LHCN-M2 (cell line): Measurements from ENCODE around the gene ARHGEF17. TPM values are rescaled to one million over a fixed set of nuclear protein-coding genes. Genes with fewer than 3 reads are reported as not detected.
A peak's percentile ranks its signal among the peaks of the same experiment; 100 is the strongest.
"Not testable (repeated sequence)": the region's sequence is repeated elsewhere in the genome, so short reads cannot be mapped to it uniquely, and the experiment has no call there.

ENCODE experiments used
- DNase-seq: peaks from one replicate; pipeline ENCODE4 v3.0.0-alpha.2; 2012; ENCODE audit warnings: low read depth
- total RNA-seq: library from RNA; depleted of rRNA; stranded (reverse); fragments of >200 nt; gene quantifications from 2 replicates; pipeline ENCODE4 v1.2.3, GENCODE V29; 2014

Gene ARHGEF17
- total RNA-seq, 1 experiment from 2014 or later, result 13.8 TPM

DNA sequence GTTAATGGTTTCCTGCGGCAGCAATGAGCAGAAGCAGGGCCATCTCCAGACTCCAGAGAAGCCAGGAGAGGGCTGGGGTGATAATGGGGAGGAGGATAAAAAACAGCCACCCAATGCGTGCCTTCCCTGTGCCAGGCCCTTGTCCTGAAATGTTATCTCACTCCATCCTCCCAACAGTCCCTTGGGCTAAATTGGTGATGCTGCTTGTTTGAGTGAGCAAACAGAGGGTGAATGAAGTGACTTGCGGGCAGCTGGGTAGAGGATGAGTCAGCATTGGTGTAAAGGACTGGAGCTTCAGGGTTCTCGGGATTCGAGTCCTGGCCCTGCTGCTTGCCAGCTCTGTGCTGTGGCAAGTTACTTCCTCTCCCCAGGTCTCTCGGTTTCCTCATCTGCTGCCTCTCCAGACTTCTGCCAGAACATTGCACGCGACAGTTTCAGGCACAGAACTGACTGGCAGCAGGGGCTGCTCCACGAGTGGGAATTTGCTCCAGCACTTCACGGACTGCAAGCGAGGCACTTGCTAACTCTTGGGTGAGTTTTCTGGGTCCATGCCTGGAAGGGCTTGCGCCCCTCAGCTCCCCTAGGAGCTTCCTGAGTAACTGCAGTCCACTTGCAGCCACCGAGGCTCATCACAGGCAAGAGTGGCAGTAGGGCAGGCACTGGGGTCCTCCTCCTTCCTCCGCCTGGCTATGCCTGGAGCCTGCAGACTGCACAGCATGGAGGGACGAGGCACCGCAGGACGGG is 36.0 kb upstream of the ARHGEF17 start, which contains the start of gene P2RY6:
TSS of gene P2RY6 (plus strand) at position 403 of the 744 bp plus-strand sequence. CDS start 24,181 bp downstream, outside the sequence.
- peak; percentile 67 for DNase-seq

DNA sequence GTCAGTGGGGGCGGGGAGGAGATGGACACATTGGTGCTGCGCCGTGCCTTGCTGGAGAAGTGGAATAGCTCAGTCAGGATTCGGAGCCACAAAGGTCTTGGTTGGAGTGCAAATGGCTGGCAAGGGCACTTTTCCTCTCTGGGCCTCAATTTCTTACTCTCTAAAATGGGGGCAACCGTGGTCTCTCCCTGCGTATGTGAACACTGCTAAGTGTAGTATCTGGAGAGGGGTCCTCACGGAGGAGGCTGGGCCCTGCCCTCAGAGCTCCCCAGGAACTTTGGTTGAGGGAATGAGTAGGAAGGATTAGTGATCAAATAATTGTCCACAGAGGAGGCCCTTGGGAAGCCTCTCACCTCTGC is 35.4 kb upstream of the ARHGEF17 start:
- DNase-seq, result no peak

DNA sequence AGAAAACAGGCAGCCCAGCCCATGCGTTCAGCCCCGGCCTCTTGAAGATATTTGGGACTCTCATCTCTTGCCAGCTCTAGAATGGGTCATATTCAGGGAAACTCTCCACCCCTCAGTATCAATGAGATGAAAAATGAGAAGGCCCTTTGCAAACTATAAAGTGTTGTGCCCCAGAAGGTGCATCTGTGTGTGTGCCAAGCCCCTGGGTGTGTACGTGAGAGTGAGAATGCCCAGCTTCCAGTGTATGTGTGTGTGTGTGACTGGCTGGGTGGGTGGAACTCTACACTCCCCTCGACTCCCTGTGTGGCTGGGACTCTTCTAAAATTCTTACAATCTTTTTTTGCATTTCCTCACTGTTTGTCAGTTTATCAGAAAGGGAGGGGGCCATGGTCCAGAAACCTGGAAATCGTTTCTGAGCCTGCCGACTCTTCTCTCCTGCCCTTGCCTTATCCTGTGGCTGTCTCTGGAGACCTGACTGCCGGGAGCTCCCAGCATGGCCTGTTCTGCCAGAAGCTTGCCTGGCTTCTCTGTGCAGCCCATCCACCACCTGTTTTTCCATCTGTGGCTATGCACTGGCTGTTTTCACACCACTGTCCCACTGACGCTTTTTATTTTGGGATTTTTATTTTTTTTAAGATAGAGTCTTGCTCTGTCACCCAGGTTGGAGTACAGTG is 34.7 kb upstream of the ARHGEF17 start:
- no peak for DNase-seq

DNA sequence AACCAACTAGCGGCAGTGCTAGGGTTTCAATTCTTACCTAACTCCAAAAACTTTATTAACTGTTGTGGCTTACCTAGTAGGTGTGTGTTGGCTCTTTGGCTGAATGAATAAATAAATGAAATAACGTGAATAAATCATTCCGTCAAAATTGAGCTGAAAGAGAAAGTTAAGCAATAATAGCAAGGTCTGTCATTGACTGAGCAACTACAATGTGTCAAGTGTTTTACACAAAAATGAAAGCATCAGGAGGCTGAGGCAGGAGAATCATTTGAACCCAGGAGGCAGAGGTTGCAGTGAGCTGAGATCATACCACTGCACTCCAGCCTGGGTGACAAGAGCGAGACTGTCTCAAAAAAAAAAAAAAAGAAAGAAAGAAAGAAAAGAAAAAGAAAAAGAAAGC is 33.9 kb upstream of the ARHGEF17 start:
- DNase-seq, result not testable (repeated sequence)

DNA sequence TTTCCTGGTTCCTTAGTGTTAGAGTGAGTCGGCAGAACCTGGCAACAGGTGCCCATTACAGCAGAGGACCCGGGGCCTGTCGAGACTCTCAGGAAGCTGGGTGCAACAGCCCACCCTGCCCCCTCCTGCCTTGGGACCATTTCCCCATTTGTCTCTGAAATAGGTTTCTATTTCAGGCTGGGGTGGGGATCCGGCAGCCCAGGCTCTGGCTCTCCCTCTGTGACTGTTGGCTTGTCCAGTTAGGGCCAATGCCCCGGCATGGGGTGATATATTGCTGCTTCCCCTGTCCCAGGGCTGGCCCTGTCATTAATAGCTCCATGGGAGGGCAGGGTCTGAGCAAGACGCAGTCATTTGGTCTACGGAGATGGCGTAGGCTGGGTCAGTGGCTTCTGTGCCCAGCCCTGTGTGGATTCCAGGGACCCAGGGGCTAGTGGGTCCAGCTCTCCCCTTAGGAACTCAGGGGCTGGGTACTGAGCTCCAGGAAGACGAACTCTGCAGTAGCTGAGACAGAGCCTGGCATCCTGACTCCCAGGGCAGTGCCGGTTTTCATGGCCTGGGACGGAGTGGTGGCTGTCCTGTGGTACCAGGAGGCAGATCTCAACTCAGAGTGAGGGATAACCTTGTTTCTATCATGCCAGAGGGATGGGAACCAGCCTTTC is 33.2 kb upstream of the ARHGEF17 start:
- DNase-seq, result no peak

DNA sequence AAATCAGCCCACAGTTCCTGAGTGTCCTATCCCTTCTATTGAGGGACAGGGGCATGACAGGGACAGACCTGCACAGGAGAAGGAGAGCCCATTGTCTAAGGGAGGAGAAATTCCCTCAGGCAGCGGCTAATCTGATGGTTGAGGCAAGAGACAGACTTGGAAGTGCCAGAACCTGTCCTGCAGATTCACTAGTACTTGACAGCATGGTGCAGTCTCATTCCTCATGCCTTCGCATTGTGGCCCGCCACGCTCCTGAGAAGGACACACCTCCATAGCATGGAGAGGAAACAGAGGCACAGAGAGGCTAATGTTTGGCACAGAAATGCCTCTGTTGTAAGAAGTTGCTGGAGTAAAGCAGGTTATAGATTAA is 32.7 kb upstream of the ARHGEF17 start:
- DNase-seq, result no peak

DNA sequence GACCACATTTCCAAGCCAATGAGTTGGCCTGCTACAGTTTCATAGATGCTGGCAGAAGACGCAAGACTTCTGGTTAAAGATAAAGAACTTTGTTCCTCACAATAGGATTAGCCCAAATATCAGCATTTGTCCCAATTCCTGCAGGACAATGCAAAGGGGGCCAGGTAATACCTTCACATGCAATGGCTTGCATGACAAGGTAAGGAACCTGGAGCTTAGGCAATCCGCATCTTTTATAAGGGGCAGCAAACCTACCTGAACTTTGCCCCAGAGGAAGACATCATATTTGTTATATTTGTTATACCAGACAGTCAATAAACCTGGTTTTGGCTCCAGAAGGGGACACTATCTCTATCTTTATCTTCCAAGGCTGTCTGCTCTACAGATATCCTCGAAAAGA is 30.6 kb upstream of the ARHGEF17 start:
- no peak for DNase-seq

DNA sequence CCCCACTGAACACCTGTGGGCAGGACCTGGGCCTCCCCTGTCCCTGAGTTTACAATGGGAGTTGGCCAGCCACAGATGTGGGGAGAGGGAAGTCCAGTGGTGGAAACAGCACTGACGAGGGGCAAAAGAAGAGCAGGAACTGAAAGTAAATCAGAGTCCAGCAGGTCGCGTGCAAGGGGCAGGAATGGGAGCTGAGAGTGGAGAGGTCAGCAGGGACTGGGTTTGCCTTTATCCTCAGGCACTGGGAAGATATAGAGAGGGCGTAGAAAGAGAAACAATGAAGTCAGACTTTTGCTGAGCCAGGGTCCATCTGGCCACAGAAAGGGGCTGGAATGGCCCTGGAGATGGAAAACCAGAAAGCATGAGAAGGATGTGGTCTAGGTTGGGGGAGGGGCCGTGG is 27.4 kb upstream of the ARHGEF17 start:
- no peak for DNase-seq

DNA sequence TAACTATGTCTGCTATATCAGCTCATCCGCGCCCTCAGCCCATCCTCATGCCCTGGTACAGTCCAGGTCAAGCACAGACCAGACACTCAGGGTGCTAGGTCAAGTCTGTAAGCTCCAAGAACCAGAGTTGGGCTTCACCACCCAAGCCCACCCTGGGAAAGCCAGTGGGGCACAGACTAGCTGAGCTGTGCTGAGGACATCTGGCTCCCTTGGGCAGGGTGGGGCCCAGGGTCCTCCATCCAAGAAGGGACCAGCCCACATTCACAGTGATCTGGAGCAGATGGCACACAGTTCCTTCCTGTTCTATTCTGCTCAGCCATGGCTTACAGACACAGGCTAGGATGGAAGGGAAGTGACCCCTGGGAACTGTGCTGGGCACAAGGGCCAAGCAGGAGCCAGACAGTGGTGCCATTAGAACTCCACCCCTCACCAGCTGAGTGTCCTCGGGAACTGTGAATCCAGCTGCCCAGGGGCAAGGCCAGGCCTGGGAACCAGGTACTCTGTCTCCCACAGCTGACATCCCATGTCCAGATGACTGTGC is 26.8 kb upstream of the ARHGEF17 start:
- no peak for DNase-seq

DNA sequence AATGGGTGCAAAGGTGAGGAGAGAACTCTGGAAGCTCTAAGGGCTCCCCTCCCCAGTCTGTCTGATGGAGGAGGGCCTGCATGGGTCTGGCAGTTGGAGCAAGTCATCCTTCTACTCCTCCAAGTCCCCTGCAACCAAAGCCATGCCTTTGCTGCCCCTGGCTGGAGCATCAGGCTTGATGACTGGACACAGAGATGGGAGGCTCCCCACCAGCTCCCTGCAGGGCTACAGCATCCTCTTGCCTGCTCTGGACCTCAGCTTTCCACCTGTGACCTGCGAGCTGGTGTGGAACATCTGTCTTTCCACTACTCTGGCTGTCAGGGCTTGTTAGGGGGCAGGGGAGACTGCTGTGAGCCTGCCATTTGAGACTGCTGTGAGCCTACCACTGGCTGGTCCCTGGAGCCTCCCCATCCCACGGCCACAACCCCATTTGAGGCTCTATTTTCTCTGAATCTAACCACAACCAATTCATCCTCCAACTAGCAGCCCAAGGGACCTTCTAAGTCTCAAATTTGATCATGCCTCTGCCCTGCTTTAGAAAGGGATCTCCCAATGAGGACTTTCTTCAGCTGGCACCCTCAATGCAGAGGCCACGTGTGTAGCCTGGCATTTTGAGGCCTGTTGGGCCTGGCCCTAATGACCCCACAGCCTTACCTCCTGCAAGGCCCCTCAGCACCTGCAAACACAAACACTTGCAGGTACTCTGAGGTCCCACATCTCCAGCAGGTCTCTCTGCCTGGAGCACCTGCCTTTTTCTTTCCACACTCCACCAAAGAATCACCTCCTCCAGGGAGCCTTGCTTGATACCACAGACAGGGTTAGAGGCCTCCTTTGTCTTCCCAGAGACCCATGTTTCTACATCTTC is 26.0 kb upstream of the ARHGEF17 start:
- DNase-seq, result no peak

DNA sequence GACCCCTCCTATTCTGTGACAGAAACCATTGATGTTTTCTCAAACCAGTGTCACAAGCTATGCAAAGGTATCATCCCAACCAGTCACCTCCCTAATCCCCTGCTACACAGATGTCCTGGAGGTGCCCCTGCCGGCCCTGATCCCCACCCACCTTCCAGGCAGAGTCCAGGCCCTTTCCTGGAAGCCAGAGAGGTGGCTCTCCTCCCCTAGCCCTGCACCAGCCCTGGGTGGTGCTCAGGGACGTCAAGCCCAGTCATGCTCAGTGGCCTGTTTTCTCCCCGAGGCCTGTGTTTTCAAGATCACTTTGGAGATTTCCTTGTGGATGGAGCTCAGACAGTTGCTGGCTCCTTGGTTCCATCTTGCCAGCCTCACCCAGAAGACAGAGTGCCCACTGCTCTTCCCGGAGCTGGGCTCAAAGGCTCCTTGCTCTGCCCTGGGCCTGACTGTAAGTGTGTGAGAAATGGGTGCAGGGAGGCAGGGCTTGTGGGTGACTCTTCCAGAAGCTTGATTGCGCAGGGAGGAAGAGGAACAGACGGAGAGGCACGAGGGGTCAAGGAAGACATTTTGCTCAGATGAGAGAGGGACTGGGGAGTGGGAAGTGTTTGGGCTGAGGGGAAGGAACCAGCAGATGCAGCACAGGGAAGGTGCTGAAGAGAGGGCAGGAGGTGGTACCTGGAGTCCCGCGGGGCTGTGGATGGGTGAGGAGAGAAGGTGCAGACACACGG is 24.6 kb upstream of the ARHGEF17 start:
- no peak for DNase-seq

DNA sequence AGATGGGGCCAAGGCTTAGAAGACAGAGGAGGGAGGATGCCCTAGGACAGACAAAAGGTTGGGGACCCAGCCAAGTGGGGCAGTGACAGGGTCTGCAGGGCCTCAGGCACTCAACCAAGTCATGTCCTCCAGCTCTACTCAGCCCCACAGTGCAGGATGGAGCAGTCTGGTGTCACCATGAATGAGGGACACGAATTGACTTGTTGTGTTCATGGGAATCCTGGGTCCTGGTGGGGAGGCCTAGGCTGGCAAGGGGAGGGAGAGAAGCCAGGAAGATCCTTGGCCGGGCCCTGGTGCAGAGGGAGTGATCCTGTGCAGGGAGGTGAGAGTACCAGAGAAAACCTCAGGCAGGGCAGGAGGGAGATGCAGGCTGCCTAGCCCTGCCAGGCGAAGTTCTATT is 24.0 kb upstream of the ARHGEF17 start:
- DNase-seq, result no peak

DNA sequence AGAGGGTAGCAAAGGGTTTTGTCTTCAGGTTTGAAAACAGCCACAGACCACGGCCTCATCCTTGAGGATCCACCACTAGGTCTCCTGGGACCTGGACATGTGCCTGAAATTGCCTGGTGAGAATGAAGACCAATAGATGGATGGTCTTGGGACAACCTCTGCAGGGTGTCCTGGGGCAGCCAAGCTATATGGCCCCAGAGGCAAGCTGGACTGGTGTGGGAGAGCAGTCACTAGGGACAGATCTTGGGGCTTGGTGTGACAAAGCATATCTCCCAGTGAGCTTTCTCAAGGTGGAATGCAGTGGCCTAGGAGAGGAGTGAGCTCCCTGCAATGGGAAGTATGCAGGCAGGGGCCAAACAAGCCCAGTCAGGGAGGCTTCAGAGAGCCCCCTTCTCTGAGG is 22.4 kb upstream of the ARHGEF17 start:
- DNase-seq, result no peak

DNA sequence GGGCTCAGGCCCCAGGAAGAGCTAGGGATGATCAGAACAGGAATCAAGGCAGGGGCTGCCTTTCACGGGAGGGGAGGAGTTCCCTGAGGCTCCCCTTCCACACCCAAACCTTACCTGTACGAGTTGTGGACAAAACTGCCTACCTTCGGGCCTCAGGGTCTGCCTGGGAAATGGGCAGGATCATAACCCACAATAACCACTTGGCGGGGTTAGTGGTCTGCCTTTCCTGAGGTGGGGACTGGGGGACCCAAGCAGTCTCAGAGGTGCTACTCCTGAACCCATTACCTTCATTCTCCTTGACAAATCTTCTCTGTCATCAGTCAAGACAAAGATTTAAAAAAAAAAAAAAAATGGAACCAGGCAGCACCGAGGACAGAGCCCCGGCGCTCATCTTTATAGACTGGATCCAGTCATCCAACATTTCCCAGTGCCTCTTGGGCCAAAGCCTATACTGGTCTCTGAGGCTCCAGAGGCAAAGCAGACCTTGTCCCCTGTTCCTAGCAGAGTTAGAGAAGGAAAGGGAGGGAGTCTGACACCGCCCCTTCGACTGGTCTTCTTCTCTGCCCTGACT is 21.8 kb upstream of the ARHGEF17 start:
- no peak for DNase-seq

DNA sequence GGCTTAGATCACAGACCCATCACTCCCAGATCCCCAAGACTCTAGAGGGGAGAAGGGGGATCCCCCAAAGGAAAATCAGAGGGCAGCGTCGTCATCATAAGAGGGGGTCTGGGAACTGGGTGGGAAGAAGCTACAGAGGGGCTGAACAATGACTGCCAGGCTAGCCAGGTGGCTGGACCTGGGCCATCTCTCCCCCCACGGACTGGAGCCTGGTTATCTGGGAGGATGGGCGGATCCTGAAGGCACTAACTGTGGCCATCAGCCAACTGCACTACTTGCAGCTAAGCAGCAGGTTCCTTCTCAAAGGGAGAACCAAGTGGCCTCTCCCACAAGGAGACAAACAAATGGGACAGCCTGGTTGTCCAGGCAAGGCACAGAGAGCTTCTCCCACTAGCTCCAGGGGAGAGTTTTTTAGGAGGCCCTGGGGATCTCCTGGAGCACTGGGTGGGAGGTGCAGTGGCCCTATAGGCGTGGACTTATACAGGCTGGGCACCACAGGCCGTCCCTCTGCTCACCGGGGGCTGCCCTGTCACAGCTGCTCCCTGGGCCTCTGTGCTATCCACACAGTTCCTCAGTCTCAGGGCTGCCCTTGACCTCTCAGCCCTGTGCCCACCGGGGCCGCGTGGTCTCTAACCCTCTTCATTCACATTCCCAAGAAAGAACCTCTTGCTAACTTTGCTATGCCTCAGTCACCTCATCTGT is 20.5 kb upstream of the ARHGEF17 start:
- DNase-seq, result no peak

DNA sequence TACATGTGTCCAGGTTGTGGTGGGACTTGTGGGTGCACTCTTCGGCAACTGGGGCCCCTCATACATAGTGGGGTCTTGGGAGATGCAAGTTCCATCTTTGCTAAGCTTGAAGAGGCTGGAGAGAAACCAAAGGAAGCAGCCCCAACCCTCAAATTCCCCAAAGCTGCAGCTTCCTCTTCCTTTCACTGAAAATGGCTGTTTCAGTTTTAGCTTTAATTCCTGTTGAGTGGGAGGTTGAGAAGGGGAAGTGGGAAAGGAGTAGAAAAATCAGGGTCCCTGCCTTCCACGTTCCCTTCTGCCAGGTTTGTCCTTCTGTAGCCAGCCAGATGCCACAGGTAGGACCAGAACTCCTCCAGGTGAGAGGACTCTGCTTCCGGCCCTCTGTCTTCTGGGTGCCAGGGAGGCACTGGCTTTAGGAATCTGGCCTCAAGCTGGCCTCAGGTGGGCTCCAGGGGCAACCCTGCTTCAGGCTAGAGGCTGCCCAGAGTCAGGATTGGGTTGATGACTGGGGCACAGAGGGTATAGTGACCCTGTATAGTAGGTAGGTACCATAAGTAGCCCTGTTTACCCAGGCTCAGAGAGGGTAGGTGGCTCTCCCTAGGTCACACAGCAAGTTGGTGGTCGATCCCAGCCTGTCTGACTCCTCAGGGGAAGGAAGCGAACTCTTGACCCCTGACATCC is 19.7 kb upstream of the ARHGEF17 start:
- DNase-seq, result no peak

DNA sequence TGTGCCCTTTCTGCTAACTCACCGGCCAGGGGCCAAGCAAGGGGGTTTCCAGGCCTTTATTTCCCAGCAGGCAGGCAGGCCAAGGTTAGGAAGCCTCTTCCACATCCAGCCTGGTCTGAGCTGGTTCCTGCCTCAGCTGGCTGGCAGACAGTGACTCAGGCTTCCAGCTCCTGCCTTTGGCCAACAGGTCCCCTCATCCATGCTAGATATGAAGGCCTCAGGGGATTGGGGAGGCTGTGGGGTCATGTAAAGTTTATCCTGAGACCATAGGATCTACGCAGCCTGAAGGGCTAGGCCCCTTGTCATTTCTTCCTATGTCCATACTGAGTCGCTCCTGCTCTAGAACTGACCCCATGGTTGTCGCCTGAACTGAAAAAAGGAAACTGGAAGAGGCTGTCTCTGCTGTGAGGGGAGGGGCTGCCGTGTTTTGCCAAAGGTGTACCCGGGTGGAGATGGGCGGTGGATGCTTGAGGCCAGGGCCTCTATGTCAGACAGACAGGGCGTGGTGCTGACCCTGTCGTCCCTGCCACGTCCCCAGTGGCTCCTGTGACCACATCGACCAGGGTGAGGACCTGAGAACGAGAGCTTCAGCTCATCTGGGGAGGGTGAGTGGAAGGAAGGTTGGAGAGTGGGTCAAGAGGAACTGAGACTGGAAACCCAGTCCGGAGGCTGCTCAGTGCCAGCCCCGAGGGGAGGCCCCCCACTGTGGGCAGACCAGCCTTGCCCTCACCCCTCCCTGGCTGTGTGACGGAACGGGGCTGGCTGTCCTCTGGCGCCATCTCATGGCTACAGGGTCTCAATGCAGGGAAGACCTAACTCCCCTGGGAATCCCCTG is 19.0 kb upstream of the ARHGEF17 start:
- peak; percentile 81 for DNase-seq

DNA sequence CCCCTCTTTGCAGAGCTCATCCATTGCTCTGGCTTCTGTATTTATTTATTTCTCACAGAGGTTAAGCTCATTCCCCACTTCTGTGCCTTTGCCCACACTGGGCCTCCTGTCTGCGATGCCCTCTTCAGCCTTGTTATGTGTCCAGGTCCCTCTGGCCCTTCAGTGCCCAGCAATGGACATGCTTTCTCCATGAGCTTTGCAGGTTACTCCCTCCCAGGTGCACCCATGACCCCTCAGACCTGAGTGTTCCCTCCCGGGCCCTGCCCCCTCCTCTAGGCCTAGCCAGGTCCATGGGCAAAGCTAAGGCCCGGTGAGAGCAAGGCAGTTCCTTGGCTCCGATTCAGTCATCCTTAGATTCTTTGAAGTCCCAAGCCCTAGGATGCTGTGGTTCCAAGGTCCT is 17.5 kb upstream of the ARHGEF17 start:
- DNase-seq, result no peak
